H1 (cell line): ENCODE measurements around the gene PTGIR. TPM values are rescaled to one million over a fixed set of nuclear protein-coding genes. Genes with fewer than 3 reads are reported as not detected.
A peak's percentile ranks its signal among the peaks of the same experiment; 100 is the strongest.

ENCODE experiments used
- ASH2L ChIP-seq: fragments of 200-600, 300-600 bp; sonication (generic); IDR thresholded peaks from one replicate; pipeline ENCODE4 v1.7.1; 2017; ENCODE audit warnings: low read length
- EZH2 ChIP-seq: fragments of 200-600 bp; sonication (generic); IDR thresholded peaks from 2 replicates; pipeline ENCODE4 v1.7.1; 2012; ENCODE audit warnings: low read depth, mild to moderate bottlenecking, moderate library complexity, low read length, inconsistent platforms; ENCODE audit not compliant: severe bottlenecking
- HDAC2 ChIP-seq, 2 experiments: fragments of 300-600 bp in 1 of 2; sonication (generic) in 1 of 2; IDR thresholded peaks; 2 replicates each; pipeline ENCODE4 v1.6.1; 2011 to 2012; ENCODE audit warnings: low read depth in 2 of 2, low read length in 2 of 2, mild to moderate bottlenecking in 2 of 2, moderate library complexity in 2 of 2, borderline replicate concordance in 1 of 2, inconsistent platforms in 1 of 2
- JUND ChIP-seq: IDR thresholded peaks from 2 replicates; pipeline ENCODE4 v1.6.1; 2011; ENCODE audit warnings: mild to moderate bottlenecking, improper control_type of control experiment, low read length
- MAX ChIP-seq: IDR thresholded peaks from 2 replicates; pipeline ENCODE4 v1.6.1; 2012; ENCODE audit warnings: inconsistent platforms
- PHF8 ChIP-seq: fragments of 200-600 bp; sonication (generic); conservative IDR thresholded peaks from 2 replicates; pipeline ENCODE4 v1.7.1; 2012; ENCODE audit warnings: low read depth, mild to moderate bottlenecking, inconsistent platforms, low read length, moderate library complexity
- POLR2A ChIP-seq, 2 experiments: IDR thresholded peaks; 1 replicate in 1 of 2; 2 replicates in 1 of 2; pipeline ENCODE4 v1.6.1; 2011; ENCODE audit warnings: low read depth in 2 of 2, low read length in 2 of 2, mild to moderate bottlenecking in 2 of 2; ENCODE audit errors: control extremely low read depth in 1 of 2
- POLR2AphosphoS5 ChIP-seq: IDR thresholded peaks from 2 replicates; pipeline ENCODE4 v1.6.1; 2011; ENCODE audit warnings: low read depth, low read length
- POU5F1 ChIP-seq: IDR thresholded peaks from 2 replicates; pipeline ENCODE4 v1.6.1; 2011; ENCODE audit warnings: low read depth, mild to moderate bottlenecking, low read length, moderate library complexity
- RNF2 ChIP-seq: fragments of 200-900, 300-1000 bp; sonication (generic); IDR thresholded peaks from 2 replicates; pipeline ENCODE4 v1.7.1; 2016; ENCODE audit warnings: borderline replicate concordance, low read depth, mild to moderate bottlenecking, antibody characterized with exemption, low read length; ENCODE audit not compliant: poor library complexity, severe bottlenecking; ENCODE audit errors: missing control alignments
- SAP30 ChIP-seq: fragments of 300-600 bp; sonication (generic); IDR thresholded peaks from 2 replicates; pipeline ENCODE4 v1.7.1; 2012; ENCODE audit warnings: low read length, moderate library complexity, mild to moderate bottlenecking, inconsistent platforms; ENCODE audit not compliant: insufficient read depth, insufficient replicate concordance
- SIN3A ChIP-seq, 2 experiments: IDR thresholded peaks in 1 of 2; conservative IDR thresholded peaks in 1 of 2; 2 replicates each; pipeline ENCODE4 v1.6.1; 2011 to 2012; ENCODE audit warnings: low read length in 2 of 2, improper control_type of control experiment in 1 of 2, low read depth in 1 of 2, mild to moderate bottlenecking in 1 of 2
- SP1 ChIP-seq: IDR thresholded peaks from 2 replicates; pipeline ENCODE4 v1.6.1; 2011; ENCODE audit warnings: low read depth, low read length
- SP4 ChIP-seq: IDR thresholded peaks from 2 replicates; pipeline ENCODE4 v1.6.1; 2012; ENCODE audit warnings: low read length, inconsistent platforms
- SRF ChIP-seq: IDR thresholded peaks from 2 replicates; pipeline ENCODE4 v1.6.1; 2011; ENCODE audit warnings: mild to moderate bottlenecking, low read depth, low read length, moderate library complexity
- TAF1 ChIP-seq: IDR thresholded peaks from 2 replicates; pipeline ENCODE4 v1.6.1; 2011; ENCODE audit warnings: mild to moderate bottlenecking, low read depth, low read length
- TBP ChIP-seq: IDR thresholded peaks from 2 replicates; pipeline ENCODE4 v1.6.1; 2011; ENCODE audit warnings: low read depth, low read length, improper control_type of control experiment
- TEAD4 ChIP-seq: IDR thresholded peaks from 2 replicates; pipeline ENCODE4 v1.6.1; 2012; ENCODE audit warnings: low read depth, low read length, inconsistent platforms, mixed read lengths
- USF2 ChIP-seq: IDR thresholded peaks from 2 replicates; pipeline ENCODE4 v1.6.1; 2011; ENCODE audit warnings: low read length, improper control_type of control experiment
- polyA plus RNA-seq, 7 experiments: library from polyadenylated mRNA; depleted of rRNA in 3 of 7; stranded (reverse) in 5 of 7; unstranded in 2 of 7; fragments of >200 nt in 5 of 7; fragments of 200-250 nt in 2 of 7; gene quantifications; 1 replicate in 5 of 7; 2 replicates in 1 of 7; 4 replicates in 1 of 7; pipeline versions ENCODE4 v1.2.1 to v1.2.3, GENCODE V29; 2011 to 2013; ENCODE audit warnings: missing spikeins in 2 of 7, mixed read lengths in 2 of 7
- total RNA-seq: library from RNA; stranded (reverse); fragmentation: NEBNext Ultra II Directional; extraction: Animal tissue kit (Norgen Biotek cat#: 25700); gene quantifications from 2 replicates; pipeline ENCODE4 v1.2.1, GENCODE V29; 2021

The PTGIR gene
- total and polyA plus RNA-seq, 2 of the 8 experiments (the other 6 are each of a cell fraction or from before 2014, with no cell fraction given), result 0.15 TPM; not detected in 1

- TF ChIP-seq RNF2, result no peak
- TF ChIP-seq SAP30, result peak; percentile 57
- TF ChIP-seq POLR2A (IDR thresholded peaks at IDR 0.05; ENCODE audit: control extremely low read depth in 1 of 2, low read depth in 2 of 2, low read length in 2 of 2), result peak in 1 of 2 experiments; percentile 78; a peak in 2 of 3 replicates
- no peak for TF ChIP-seq USF2
- TF ChIP-seq SRF, result no peak
- TF ChIP-seq SP4, result peak; percentile 94
- no peak for TF ChIP-seq EZH2
- TF ChIP-seq JUND, result peak; percentile 98
- peak; percentile 64 for TF ChIP-seq MAX
- TF ChIP-seq TEAD4, result peak; percentile 24; the same call in 1 of the 2 replicates
- TF ChIP-seq HDAC2 (IDR thresholded peaks at IDR 0.05; ENCODE audit: borderline replicate concordance in 1 of 2, low read depth in 2 of 2, low read length in 2 of 2), result peak in 1 of 2 experiments; percentile 71; a peak in 1 of 4 replicates
- peak; percentile 35 for TF ChIP-seq PHF8
- TF ChIP-seq POLR2AphosphoS5, result 0 out of 2 replicates have a peak, but pooled peaks have one; percentile 32
- peak; percentile 68 for TF ChIP-seq TBP
- TF ChIP-seq ASH2L, result peak; percentile 39
- TF ChIP-seq SIN3A (conservative IDR thresholded peaks at IDR 0.05 in 1 of 2, IDR thresholded peaks at IDR 0.05 in 1 of 2; ENCODE audit: low read depth in 1 of 2, low read length in 2 of 2), result peak; percentile 10 to 49; a peak in 1 of 4 replicates
- peak; percentile 96 for TF ChIP-seq SP1
- TF ChIP-seq TAF1, result peak; percentile 67
- no peak for TF ChIP-seq POU5F1
These were observed 24.2 kb downstream of the PTGIR start (continued) for GRCh38 chr19:46600384-46601317.
